GM12875 (cell line): ENCODE measurements around the gene EIF2B2.

Experiments
- H3K4me3 ChIP-seq: one replicate; pipeline ENCODE4 v1.5.1; 2011; ENCODE audit warnings: low read depth, low read length, control low read depth
- TF ChIP-seq, protein P1 (sequence below): IDR thresholded peaks from 2 replicates; pipeline ENCODE4 v1.5.1; 2011; ENCODE audit warnings: low read depth, mild to moderate bottlenecking, control low read depth, inconsistent platforms, low read length, moderate library complexity, borderline replicate concordance; ENCODE audit not compliant: insufficient read depth

Gene EIF2B2

DNA sequence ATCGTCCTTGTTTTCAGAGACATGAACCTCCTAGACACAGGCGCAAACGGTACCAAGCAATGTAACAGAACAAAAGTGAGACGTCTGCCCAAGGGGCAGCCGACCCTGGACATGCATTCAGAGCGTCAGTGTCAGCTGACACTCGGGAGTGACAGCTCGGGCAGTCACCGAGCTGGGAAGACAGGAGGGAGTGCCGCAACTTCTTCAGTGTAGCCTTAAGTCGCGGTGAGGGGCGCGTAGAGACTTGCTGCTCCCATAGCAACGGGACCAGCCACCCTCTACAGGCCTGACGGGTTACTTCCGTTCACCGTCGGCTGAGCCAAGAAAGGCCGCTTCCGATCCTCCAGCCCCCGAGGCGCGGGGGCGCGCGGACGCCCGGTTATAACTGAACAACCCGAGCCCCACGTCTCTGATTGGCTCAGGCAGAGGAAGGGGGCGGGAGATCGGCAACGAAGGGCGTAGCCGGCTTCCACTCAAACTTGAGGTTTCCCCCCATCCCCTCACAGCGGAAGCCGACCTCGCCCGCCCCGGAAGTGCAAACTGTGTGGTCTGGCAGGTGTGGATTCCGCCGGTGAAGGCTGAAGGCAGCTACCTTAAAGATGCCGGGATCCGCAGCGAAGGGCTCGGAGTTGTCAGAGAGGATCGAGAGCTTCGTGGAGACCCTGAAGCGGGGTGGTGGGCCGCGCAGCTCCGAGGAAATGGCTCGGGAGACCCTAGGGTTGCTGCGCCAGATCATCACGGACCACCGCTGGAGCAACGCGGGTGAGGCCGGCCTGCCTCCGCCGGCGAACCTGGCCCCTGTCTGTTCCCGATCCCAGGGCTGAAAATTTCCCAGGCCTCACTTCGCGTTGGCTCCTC, at the start of gene EIF2B2:
Gene EIF2B2 (plus strand): TSS at position 530 of the 858 bp plus-strand sequence. CDS start 70 bp downstream, at position 600.
- TF ChIP-seq, protein P1, sequence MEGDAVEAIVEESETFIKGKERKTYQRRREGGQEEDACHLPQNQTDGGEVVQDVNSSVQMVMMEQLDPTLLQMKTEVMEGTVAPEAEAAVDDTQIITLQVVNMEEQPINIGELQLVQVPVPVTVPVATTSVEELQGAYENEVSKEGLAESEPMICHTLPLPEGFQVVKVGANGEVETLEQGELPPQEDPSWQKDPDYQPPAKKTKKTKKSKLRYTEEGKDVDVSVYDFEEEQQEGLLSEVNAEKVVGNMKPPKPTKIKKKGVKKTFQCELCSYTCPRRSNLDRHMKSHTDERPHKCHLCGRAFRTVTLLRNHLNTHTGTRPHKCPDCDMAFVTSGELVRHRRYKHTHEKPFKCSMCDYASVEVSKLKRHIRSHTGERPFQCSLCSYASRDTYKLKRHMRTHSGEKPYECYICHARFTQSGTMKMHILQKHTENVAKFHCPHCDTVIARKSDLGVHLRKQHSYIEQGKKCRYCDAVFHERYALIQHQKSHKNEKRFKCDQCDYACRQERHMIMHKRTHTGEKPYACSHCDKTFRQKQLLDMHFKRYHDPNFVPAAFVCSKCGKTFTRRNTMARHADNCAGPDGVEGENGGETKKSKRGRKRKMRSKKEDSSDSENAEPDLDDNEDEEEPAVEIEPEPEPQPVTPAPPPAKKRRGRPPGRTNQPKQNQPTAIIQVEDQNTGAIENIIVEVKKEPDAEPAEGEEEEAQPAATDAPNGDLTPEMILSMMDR: 0 out of 2 replicates have a peak, but pooled peaks have one; percentile 8

GRCh38 chr14:74953686-74954085, 49.0 kb upstream of the EIF2B2 start:
- TF ChIP-seq, protein P1: no peak
- H3K4me3 ChIP-seq: no peak overlapping the region

More for the DNA sequence above, at the start of gene EIF2B2:
- H3K4me3 ChIP-seq: peak within 1 kb of the TSS; percentile 89

DNA sequence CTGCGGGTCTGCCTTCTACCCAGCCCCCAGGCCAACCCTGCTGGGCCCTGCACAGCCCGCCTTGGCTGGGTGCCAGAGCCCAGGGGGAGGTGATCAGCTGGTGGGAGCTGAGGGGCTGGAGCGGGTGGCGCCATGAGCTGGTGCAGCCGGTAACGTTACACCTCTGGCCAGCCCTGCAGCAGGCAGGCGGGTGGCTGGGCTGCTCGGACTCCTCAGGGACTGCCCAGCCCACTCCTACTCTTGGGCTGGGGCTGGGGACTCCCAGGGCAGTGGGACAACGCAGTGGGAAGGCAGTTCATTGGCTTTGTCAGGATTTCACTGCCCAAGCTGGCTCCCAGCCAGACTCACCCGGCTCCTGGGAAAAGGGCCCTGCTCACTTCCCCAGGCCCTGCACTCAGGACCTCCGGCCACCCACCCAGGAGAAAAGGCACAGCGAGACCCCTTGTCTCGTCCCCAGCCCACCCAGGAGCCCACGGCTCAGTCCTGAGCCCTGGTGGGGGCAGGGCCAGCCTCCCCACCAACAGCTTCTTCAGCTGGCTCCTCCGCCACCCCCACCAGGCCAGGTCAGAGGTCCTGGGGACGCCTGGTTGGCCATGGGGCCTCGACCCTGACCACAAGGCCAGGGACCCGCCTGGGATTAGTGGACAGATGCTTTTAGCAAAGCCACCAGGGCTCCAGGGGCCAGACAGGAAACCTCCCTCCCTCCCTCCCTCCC, 48.3 kb upstream of the EIF2B2 start:
- H3K4me3 ChIP-seq: no peak overlapping the region
- TF ChIP-seq, protein P1: no peak

DNA sequence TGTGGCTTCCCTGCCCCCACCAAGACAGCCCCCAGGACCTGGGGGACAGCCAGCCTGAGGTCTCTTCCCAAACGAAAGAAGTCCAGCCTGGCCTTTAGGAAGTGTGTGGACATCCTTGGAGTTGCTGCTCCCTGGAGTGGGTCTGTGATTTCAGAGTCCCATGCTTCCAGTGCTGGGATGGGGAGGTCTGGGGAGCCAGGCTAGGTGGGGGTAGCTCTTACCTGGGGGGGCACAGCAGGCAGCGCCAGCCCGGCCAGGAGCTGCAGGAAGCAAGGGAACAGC, 47.8 kb upstream of the EIF2B2 start:
- TF ChIP-seq, protein P1: no peak
- no peak overlapping the region for H3K4me3 ChIP-seq

GRCh38 chr14:74955229-74956026, 47.3 kb upstream of the EIF2B2 start, which contains the start of gene PGF:
PGF (minus strand) TSS chr14:74955597; CDS start chr14:74955242, 355 bp downstream.
- TF ChIP-seq, protein P1: no peak
- H3K4me3 ChIP-seq: peak within 1 kb of the TSS; percentile 18

- H3K4me3 ChIP-seq: no peak overlapping the region
- TF ChIP-seq, protein P1: no peak
These were observed 46.8 kb upstream of the EIF2B2 start for GRCh38 chr14:74956027-74956279.
